GM12864 (cell line): ENCODE results near the gene PCSK9.

Experiments
- DNase-seq: peaks from one replicate; pipeline ENCODE4 v3.0.0-alpha.2; 2011; ENCODE audit warnings: low read depth
- H3K4me3 ChIP-seq: 2 replicates; pipeline ENCODE4 v1.5.1; 2011; ENCODE audit warnings: mild to moderate bottlenecking, low read depth, low read length, control low read depth
- CTCF ChIP-seq: IDR thresholded peaks from 2 replicates; pipeline ENCODE4 v1.5.1; 2011; ENCODE audit warnings: low read depth, mild to moderate bottlenecking, moderate library complexity, low read length, control low read depth, inconsistent platforms; ENCODE audit errors: missing control alignments

The PCSK9 gene

GRCh38 chr1:55043011-55043410, 3.7 kb downstream of the PCSK9 start:
- no peak for DNase-seq
- no peak for TF ChIP-seq CTCF
- H3K4me3 ChIP-seq, result no peak overlapping the region

GRCh38 chr1:55043726-55044125, 4.4 kb downstream of the PCSK9 start:
- no peak overlapping the region for H3K4me3 ChIP-seq

GRCh38 chr1:55044617-55045397, 5.5 kb downstream of the PCSK9 start:
- H3K4me3 ChIP-seq, result no peak overlapping the region
- no peak for TF ChIP-seq CTCF
- no peak for DNase-seq

More at GRCh38 chr1:55043726-55044125, 4.4 kb downstream of the PCSK9 start:
- TF ChIP-seq CTCF, result no peak
- DNase-seq, result no peak

- no peak for TF ChIP-seq CTCF
- no peak overlapping the region for H3K4me3 ChIP-seq
- no peak for DNase-seq
These were observed 6.1 kb downstream of the PCSK9 start for GRCh38 chr1:55045430-55045829.

- no peak for TF ChIP-seq CTCF
- no peak overlapping the region for H3K4me3 ChIP-seq
- no peak for DNase-seq
These were observed 7.5 kb downstream of the PCSK9 start for GRCh38 chr1:55046871-55047270.

- DNase-seq, result no peak
- TF ChIP-seq CTCF, result no peak
These were observed 8.3 kb downstream of the PCSK9 start for GRCh38 chr1:55047611-55048010.

GRCh38 chr1:55048453-55049270, 9.3 kb downstream of the PCSK9 start:
- H3K4me3 ChIP-seq, result no peak overlapping the region
- no peak for TF ChIP-seq CTCF
- no peak for DNase-seq

More at GRCh38 chr1:55047611-55048010, 8.3 kb downstream of the PCSK9 start:
- no peak overlapping the region for H3K4me3 ChIP-seq
